ENCODE data around the gene TNFRSF18.

Gene TNFRSF18

DNA sequence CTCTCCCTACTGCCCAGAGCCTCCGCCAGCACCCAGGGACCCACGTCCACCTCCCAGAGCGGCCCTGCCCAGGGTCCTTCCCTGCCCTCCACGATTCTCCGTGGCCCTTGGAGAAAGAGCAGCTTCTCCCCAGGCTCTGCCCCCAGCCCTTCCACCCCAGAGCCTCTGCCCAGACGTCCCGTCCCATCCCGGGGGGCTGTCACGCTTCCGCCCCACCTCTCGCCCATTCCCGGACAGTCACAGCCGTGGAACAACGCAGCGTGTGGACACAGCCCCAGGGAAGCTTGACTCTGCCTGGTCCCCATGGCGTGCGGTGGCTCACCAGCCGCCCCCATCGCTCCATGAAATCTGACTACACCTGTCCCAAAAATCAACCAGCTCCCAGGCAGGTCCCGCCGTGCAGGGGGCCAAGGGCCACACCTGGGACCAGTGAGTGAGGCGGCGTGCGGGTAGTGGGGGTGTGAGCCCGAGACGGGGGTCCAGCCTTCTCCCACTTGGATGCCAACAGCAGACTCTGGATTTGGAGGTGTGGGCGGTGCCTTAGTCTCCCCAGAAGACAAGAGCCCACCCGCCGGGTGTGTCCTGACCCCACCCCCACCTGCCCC is 45.2 kb downstream of the TNFRSF18 start:
- no peak overlapping the region for H3K4me3 ChIP-seq (ENCODE audit: low read length)
- TF ChIP-seq, protein P1, sequence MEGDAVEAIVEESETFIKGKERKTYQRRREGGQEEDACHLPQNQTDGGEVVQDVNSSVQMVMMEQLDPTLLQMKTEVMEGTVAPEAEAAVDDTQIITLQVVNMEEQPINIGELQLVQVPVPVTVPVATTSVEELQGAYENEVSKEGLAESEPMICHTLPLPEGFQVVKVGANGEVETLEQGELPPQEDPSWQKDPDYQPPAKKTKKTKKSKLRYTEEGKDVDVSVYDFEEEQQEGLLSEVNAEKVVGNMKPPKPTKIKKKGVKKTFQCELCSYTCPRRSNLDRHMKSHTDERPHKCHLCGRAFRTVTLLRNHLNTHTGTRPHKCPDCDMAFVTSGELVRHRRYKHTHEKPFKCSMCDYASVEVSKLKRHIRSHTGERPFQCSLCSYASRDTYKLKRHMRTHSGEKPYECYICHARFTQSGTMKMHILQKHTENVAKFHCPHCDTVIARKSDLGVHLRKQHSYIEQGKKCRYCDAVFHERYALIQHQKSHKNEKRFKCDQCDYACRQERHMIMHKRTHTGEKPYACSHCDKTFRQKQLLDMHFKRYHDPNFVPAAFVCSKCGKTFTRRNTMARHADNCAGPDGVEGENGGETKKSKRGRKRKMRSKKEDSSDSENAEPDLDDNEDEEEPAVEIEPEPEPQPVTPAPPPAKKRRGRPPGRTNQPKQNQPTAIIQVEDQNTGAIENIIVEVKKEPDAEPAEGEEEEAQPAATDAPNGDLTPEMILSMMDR (IDR thresholded peaks at IDR 0.05; ENCODE audit: low read depth, low read length, poor library complexity, severe bottlenecking): no peak
- TF ChIP-seq EZH2phosphoT487 (IDR thresholded peaks at IDR 0.05; ENCODE audit: borderline replicate concordance, low read length): no peak
- H3K27me3 ChIP-seq (ENCODE audit: control insufficient read depth, low read length): no peaks in the 10 kb centered on the region
- no peaks in the 10 kb centered on the region for H3K79me2 ChIP-seq (ENCODE audit: control insufficient read depth, low read length)
- no peaks in the 10 kb centered on the region for H4K20me1 ChIP-seq (ENCODE audit: control insufficient read depth, insufficient read depth, low read depth, low read length)
- no peaks in the 10 kb centered on the region for H3K9me3 ChIP-seq (ENCODE audit: control insufficient read depth, insufficient read depth, low read length)
- H3K4me2 ChIP-seq (ENCODE audit: low read length): no peak overlapping the region
- H3K9me2 ChIP-seq (replicated peaks; ENCODE audit: control insufficient read depth, low read length): no peaks in the 10 kb centered on the region
- H3K4me1 ChIP-seq (ENCODE audit: control insufficient read depth, low read length): peaks cover 14% of the 10 kb centered on the region
- no peaks in the 10 kb centered on the region for H3K36me3 ChIP-seq (ENCODE audit: control insufficient read depth, low read length)
- no peak overlapping the region for H3K27ac ChIP-seq (ENCODE audit: low read depth, low read length)
- 0 out of 2 replicates have a peak, but pooled peaks cover 2% of the 10 kb centered on the region for H3F3A ChIP-seq (ENCODE audit: control insufficient read depth, insufficient read depth)

DNA sequence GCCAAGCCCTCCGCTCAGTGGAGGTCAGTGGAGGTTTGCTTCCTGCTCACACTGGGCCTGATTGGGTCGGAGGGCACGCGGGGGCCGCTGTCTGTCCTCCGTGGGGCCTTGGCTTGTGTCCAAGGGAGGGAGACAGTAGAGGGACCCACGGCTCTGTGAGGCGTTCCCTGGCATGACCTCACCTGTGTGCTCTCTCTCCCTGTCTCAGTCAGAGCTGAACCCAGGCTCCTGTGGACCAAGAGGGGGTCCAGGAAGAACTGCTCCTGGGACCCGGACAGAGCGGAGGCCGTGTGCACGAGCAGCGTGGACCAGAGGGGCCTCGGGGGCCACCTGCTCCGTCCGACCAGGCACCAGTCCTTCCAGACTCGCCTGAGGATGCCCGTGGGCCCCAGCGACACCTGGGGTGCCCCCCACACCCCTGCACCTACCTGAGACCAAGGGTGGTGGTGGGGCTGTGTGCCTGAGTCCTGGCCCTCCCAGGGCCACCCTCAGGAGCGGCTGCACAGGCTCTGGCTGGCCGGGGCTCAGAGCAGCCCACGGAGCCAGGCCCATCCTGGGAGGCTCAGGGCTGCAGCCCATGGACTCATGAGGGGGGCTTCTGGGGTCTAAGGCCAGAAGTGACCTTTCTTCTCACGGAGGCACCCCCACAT is 46.0 kb downstream of the TNFRSF18 start:
- Histone ChIP-seq H3K36me3 (ENCODE audit: control insufficient read depth, low read length) (no peaks in the 10 kb centered on the region), H3K9me3 (ENCODE audit: control insufficient read depth, insufficient read depth, low read length) (no peaks in the 10 kb centered on the region), H3F3A (ENCODE audit: control insufficient read depth, insufficient read depth) (0 out of 2 replicates have a peak, but pooled peaks cover 2% of the 10 kb centered on the region), H3K9me2 (replicated peaks; ENCODE audit: control insufficient read depth, low read length) (no peaks in the 10 kb centered on the region), H3K79me2 (ENCODE audit: control insufficient read depth, low read length) (no peaks in the 10 kb centered on the region), H3K27ac (ENCODE audit: low read depth, low read length) (no peak overlapping the region), H3K4me1 (ENCODE audit: control insufficient read depth, low read length) (peaks cover 14% of the 10 kb centered on the region), H3K27me3 (ENCODE audit: control insufficient read depth, low read length) (no peaks in the 10 kb centered on the region), H3K4me2 (ENCODE audit: low read length) (no peak overlapping the region), H4K20me1 (ENCODE audit: control insufficient read depth, insufficient read depth, low read depth, low read length) (no peaks in the 10 kb centered on the region), H3K4me3 (ENCODE audit: low read length) (no peak overlapping the region)
- TF ChIP-seq EZH2phosphoT487 (IDR thresholded peaks at IDR 0.05; ENCODE audit: borderline replicate concordance, low read length): no peak
- TF ChIP-seq, protein P1 (IDR thresholded peaks at IDR 0.05; ENCODE audit: low read depth, low read length, poor library complexity, severe bottlenecking): no peak

DNA sequence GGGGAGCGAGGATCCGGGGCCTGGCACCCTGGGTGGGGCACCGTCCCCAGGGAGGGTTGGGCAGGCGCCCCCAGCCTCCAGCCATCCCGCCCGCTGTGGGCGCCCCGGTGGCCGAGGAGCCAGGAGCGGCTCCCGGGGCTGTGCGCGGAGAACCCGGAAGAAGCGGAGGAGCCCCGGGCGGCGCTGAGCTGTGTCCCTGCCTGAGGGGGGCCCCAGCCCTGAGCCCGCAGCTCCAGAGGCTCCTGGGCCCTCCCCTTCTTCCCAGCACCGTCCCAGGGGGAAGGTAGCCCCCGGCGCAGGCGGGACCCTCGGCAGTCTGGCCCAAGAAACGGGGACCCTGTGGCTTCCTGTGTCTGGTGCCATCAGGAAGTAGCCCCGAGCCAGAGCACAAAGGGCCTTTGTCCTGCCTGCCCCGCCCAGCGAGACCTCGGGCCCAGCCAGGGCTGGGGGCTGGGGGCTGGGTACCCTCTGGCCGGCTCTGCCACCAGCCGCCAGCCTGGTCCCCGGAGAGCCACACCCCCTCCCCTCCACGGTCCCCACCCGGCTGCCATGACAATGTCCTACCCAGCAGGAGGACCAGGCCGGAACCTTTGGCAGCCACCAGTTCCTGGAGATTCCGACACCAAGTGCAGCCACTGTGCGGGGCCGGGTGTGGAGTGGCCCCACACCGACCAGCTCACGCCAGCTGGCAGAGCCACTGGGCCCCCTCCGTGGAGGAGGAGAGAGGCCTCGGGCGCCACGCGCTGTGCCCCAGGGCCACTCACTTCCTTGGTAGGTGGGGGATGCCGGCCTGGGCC is 48.3 kb downstream of the TNFRSF18 start:
- Histone ChIP-seq H3K4me2 (ENCODE audit: low read length) (peak overlapping the region; percentile 92), H3K27me3 (ENCODE audit: control insufficient read depth, low read length) (no peaks in the 10 kb centered on the region), H3K27ac (ENCODE audit: low read depth, low read length) (peak overlapping the region; percentile 39; the same call in 1 of the 2 replicates), H3F3A (ENCODE audit: control insufficient read depth, insufficient read depth) (peaks cover 9% of the 10 kb centered on the region), H4K20me1 (ENCODE audit: control insufficient read depth, insufficient read depth, low read depth, low read length) (no peaks in the 10 kb centered on the region), H3K9me2 (replicated peaks; ENCODE audit: control insufficient read depth, low read length) (no peaks in the 10 kb centered on the region), H3K9me3 (ENCODE audit: control insufficient read depth, insufficient read depth, low read length) (peaks cover 9% of the 10 kb centered on the region; the same call in 1 of the 2 replicates), H3K4me1 (ENCODE audit: control insufficient read depth, low read length) (peaks cover 14% of the 10 kb centered on the region), H3K36me3 (ENCODE audit: control insufficient read depth, low read length) (no peaks in the 10 kb centered on the region), H3K79me2 (ENCODE audit: control insufficient read depth, low read length) (no peaks in the 10 kb centered on the region), H3K4me3 (ENCODE audit: low read length) (peak overlapping the region; percentile 77)
- TF ChIP-seq EZH2phosphoT487 (IDR thresholded peaks at IDR 0.05; ENCODE audit: borderline replicate concordance, low read length): no peak
- TF ChIP-seq, protein P1 (IDR thresholded peaks at IDR 0.05; ENCODE audit: low read depth, low read length, poor library complexity, severe bottlenecking): no peak

Measured in DOHH2 (cell line).